IMR-90 (cell line): Measurements from ENCODE around the gene AGO1. TPM values are rescaled to one million over a fixed set of nuclear protein-coding genes. Genes with fewer than 3 reads are reported as not detected.

ENCODE experiments used
- ATAC-seq: fragments of 200-7000 bp; cut with Tn5 transposase; 2 replicates; pipeline ENCODE4 v1.9.1; 2020; ENCODE audit warnings: low read depth, mild to moderate bottlenecking, moderate library complexity
- BruUV-seq: library from RNA; stranded (reverse); fragments of 400-500 nt; replicated peaks from 2 replicates; lab custom pipeline; 2021; lab: Mats Ljungman, UMichigan
- CTCF ChIA-PET: fragments of 300-600 bp; formaldehyde crosslinking; extraction: SDS; loops from one replicate; lab custom pipeline; 2021; ENCODE audit warnings: antibody characterized with exemption; lab: Yijun Ruan, JAX
- POLR2A ChIA-PET: fragments of 300-600 bp; sonication (Branson Sonifier 250); formaldehyde crosslinking; loops from one replicate; lab custom pipeline; 2022; ENCODE audit warnings: antibody characterized with exemption; ENCODE audit not compliant: unreplicated experiment; lab: Charles Lee
- DNase-seq: peaks from one replicate; pipeline ENCODE4 v3.0.0; 2013
- H2AFZ ChIP-seq: replicated peaks from 2 replicates; pipeline ENCODE3; 2013; ENCODE audit warnings: low read length, mild to moderate bottlenecking; ENCODE audit not compliant: poor library complexity
- H2AK5ac ChIP-seq: 2 replicates; pipeline ENCODE4 v1.6.1; 2013; ENCODE audit warnings: low read depth, low read length, inconsistent platforms
- H2AK9ac ChIP-seq: replicated peaks from 2 replicates; pipeline ENCODE3; 2013; ENCODE audit warnings: mild to moderate bottlenecking, low read depth, low read length, moderate library complexity; ENCODE audit not compliant: poor library complexity
- H2BK120ac ChIP-seq: 2 replicates; pipeline ENCODE4 v1.6.1; 2013; ENCODE audit warnings: low read depth, low read length, inconsistent platforms
- H2BK15ac ChIP-seq: 3 replicates; pipeline ENCODE4 v1.6.1; 2013; ENCODE audit warnings: low read depth, low read length, inconsistent platforms
- H2BK20ac ChIP-seq: 2 replicates; pipeline ENCODE4 v1.6.1; 2013; ENCODE audit warnings: low read depth, mild to moderate bottlenecking, inconsistent platforms, low read length, moderate library complexity
- H2BK5ac ChIP-seq: 2 replicates; pipeline ENCODE4 v1.6.1; 2013; ENCODE audit warnings: mild to moderate bottlenecking, low read depth, low read length, inconsistent platforms; ENCODE audit not compliant: poor library complexity, severe bottlenecking
- H3K14ac ChIP-seq: replicated peaks from 2 replicates; pipeline ENCODE4 v1.6.1; 2013; ENCODE audit warnings: low read depth, low read length, inconsistent platforms
- H3K18ac ChIP-seq: 2 replicates; pipeline ENCODE4 v1.6.1; 2013; ENCODE audit warnings: low read depth, low read length, control low read depth
- H3K23ac ChIP-seq: 2 replicates; pipeline ENCODE4 v1.6.1; 2013; ENCODE audit warnings: low read depth, low read length, inconsistent platforms
- H3K27ac ChIP-seq: 2 replicates; pipeline ENCODE4 v1.5.1; 2013; ENCODE audit warnings: mild to moderate bottlenecking, control low read depth, low read length; ENCODE audit not compliant: insufficient read depth
- H3K27me3 ChIP-seq: 2 replicates; pipeline ENCODE4 v1.6.1; 2013; ENCODE audit warnings: low read length; ENCODE audit not compliant: control insufficient read depth, insufficient read depth
- H3K36me3 ChIP-seq: 2 replicates; pipeline ENCODE4 v1.6.1; 2013; ENCODE audit warnings: low read length, mixed read lengths; ENCODE audit not compliant: control insufficient read depth, insufficient read depth
- H3K4ac ChIP-seq: 2 replicates; pipeline ENCODE4 v1.6.1; 2013; ENCODE audit warnings: low read depth, low read length, inconsistent platforms
- H3K4me1 ChIP-seq: 2 replicates; pipeline ENCODE4 v1.6.1; 2013; ENCODE audit warnings: low read length, mixed read lengths; ENCODE audit not compliant: control insufficient read depth, insufficient read depth
- H3K4me2 ChIP-seq: 2 replicates; pipeline ENCODE4 v1.6.1; 2013; ENCODE audit warnings: low read depth, mild to moderate bottlenecking, control low read depth, low read length, moderate library complexity
- H3K4me3 ChIP-seq: 2 replicates; pipeline ENCODE4 v1.5.1; 2013; ENCODE audit warnings: low read depth, mild to moderate bottlenecking, control low read depth, low read length, moderate library complexity; ENCODE audit not compliant: insufficient read depth
- H3K56ac ChIP-seq: 2 replicates; pipeline ENCODE4 v1.6.1; 2013; ENCODE audit warnings: low read length, inconsistent platforms; ENCODE audit not compliant: insufficient read depth; ENCODE audit errors: extremely low read depth
- H3K79me1 ChIP-seq, 2 experiments: 2 replicates each; pipeline ENCODE4 v1.6.1; 2013; ENCODE audit warnings: low read length in 2 of 2, inconsistent platforms in 1 of 2, low read depth in 1 of 2
- H3K9ac ChIP-seq: 2 replicates; pipeline ENCODE4 v1.6.1; 2013; ENCODE audit warnings: low read depth, low read length, control low read depth
- H3K9me1 ChIP-seq: 2 replicates; pipeline ENCODE4 v1.6.1; 2013; ENCODE audit warnings: low read length, inconsistent platforms; ENCODE audit not compliant: insufficient read depth
- H3K9me3 ChIP-seq: 2 replicates; pipeline ENCODE4 v1.6.1; 2013; ENCODE audit warnings: low read length; ENCODE audit not compliant: control insufficient read depth, insufficient read depth
- H4K20me1 ChIP-seq: 2 replicates; pipeline ENCODE4 v1.6.1; 2013; ENCODE audit warnings: low read length, inconsistent platforms; ENCODE audit not compliant: insufficient read depth
- H4K5ac ChIP-seq: 2 replicates; pipeline ENCODE4 v1.6.1; 2013; ENCODE audit warnings: mild to moderate bottlenecking, low read depth, low read length, control low read depth
- H4K8ac ChIP-seq, 2 experiments: 2 replicates each; pipeline ENCODE4 v1.6.1; 2013; ENCODE audit warnings: low read depth in 2 of 2, low read length in 2 of 2, control low read depth in 1 of 2, inconsistent platforms in 1 of 2
- H4K91ac ChIP-seq: 2 replicates; pipeline ENCODE4 v1.6.1; 2013; ENCODE audit warnings: low read depth, low read length, inconsistent platforms; ENCODE audit not compliant: insufficient read depth
- CTCF ChIP-seq: conservative IDR thresholded peaks from 2 replicates; pipeline ENCODE4 v1.5.1; 2012; ENCODE audit warnings: mild to moderate bottlenecking, low read depth, low read length, improper control_type of control experiment
- WGBS, 2 experiments: methylation state at CpG; one replicate each; pipeline versions ENCODE4 v1.1.5 to v1.1.7; 2013; ENCODE audit warnings: missing lambda C conversion rate in 2 of 2; ENCODE audit not compliant: insufficient read length in 1 of 2; ENCODE audit errors: extremely low coverage in 2 of 2; 5-methylcytosine and 5-hydroxymethylcytosine counted together
- dilution Hi-C: fragments of 300-500 bp; cut with HindIII; formaldehyde crosslinking; loops from one replicate; pipeline ENCODE4 v1.14.3; 2018; ENCODE audit warnings: low sequenced_read_pairs; ENCODE audit not compliant: unreplicated experiment
- in situ Hi-C: fragments of 300-500 bp; cut with MboI; formaldehyde crosslinking; loops from 3 replicates; pipeline ENCODE4 v1.14.3; 2019; ENCODE audit warnings: low sequenced_read_pairs, inconsistent platforms, mixed read lengths
- intact Hi-C: fragments of 100-400 bp; cut with micrococcal nuclease; formaldehyde crosslinking; loops from 2 replicates; pipeline ENCODE4 v1.10.0; 2022
- polyA plus RNA-seq, 3 experiments: library from polyadenylated mRNA; depleted of rRNA; stranded (reverse); fragments of >200 nt; gene quantifications; 2 replicates each; pipeline ENCODE4 v1.2.3, GENCODE V29; 2012; ENCODE audit warnings: low replicate concordance in 1 of 3
- total RNA-seq: library from RNA; depleted of rRNA; stranded (reverse); fragments of >200 nt; gene quantifications from 2 replicates; pipeline ENCODE4 v1.2.3, GENCODE V29; 2012

The AGO1 gene
- total and polyA plus RNA-seq, 2 of the 4 experiments (the other 2 are of a cell fraction), result 11.3 to 21.5 TPM

DNA sequence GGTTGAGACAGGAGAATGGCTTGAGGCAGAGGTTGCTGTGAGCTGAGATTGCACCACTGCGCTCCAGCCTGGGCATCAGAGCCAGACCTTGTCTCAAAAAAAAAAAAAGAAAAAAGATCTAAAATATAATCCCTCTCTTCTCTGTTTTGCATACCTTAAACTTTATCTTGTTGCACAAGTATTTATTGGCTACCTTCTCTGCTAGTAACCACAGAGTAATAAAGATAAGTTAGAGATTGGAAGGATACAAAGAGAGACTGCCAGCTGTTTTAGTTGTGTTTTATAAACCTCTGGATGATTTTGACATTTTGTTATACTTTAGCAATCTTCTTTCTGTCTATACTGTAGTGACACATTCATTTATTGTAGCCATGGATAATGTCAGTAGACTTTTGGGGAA lies 75.5 kb downstream of the AGO1 start:
- H4K20me1 ChIP-seq, result no peaks in the 10 kb centered on the region
- in situ Hi-C loops, result no loop called here
- no peak overlapping the region for H2BK120ac ChIP-seq
- H3K36me3 ChIP-seq, result peaks cover 4% of the 10 kb centered on the region; the same call in 1 of the 2 replicates
- H2BK15ac ChIP-seq, result no peak overlapping the region
- intact Hi-C loops, result no loop called here
- no peak for TF ChIP-seq CTCF
- no peaks in the 10 kb centered on the region for H3K9me3 ChIP-seq
- no TSS peak for BruUV-seq
- H3K27ac ChIP-seq, result no peak overlapping the region
- no peak overlapping the region for H2AK9ac ChIP-seq
- H3K4me2 ChIP-seq, result no peak overlapping the region
- H3K18ac ChIP-seq, result no peak overlapping the region
- H4K8ac ChIP-seq, result no peak overlapping the region
- no peak overlapping the region for H4K91ac ChIP-seq
- no CpG with 5 or more reads among the region's 1 CpG for WGBS, 2 experiments
- no peak overlapping the region for H2BK5ac ChIP-seq
- no peak overlapping the region for H3K9ac ChIP-seq
- ATAC-seq, result no peak
- H2AFZ ChIP-seq, result no peak overlapping the region
- no peak overlapping the region for H3K4ac ChIP-seq
- 0 out of 2 replicates have a peak, but pooled peaks cover 2% of the 10 kb centered on the region for H3K9me1 ChIP-seq
- H4K5ac ChIP-seq, result no peak overlapping the region
- no peaks in the 10 kb centered on the region for H3K4me1 ChIP-seq
- ChIA-PET CTCF (interaction anchor here (0.6 to 0.7 kb wide), 2 partner anchors 10 to 106 kb away, joined by 3 to 11 read pairs; no protein-coding TSS in a partner anchor), POLR2A (no interaction called here)
- no peak overlapping the region for H3K56ac ChIP-seq
- no peaks in the 10 kb centered on the region for H3K27me3 ChIP-seq
- H3K14ac ChIP-seq, result no peak overlapping the region
- no peak overlapping the region for H2BK20ac ChIP-seq
- H3K23ac ChIP-seq, result no peak overlapping the region
- peaks cover 19 to 31% of the 10 kb centered on the region in 2 experiments for H3K79me1 ChIP-seq
- no peak for DNase-seq
- dilution Hi-C loops, result no loop called here
- H2AK5ac ChIP-seq, result no peak overlapping the region
- no peak overlapping the region for H3K4me3 ChIP-seq
